Ovary (tissue), 9 donors: ENCODE data around the gene PRR20G. TPM values are rescaled to one million over a fixed set of nuclear protein-coding genes. Genes with fewer than 3 reads are reported as not detected.

Experiments used
- DNase-seq, 5 donors: peaks; one replicate each; pipeline ENCODE4 v3.0.0-alpha.2; 2019 to 2020
- H3K27ac ChIP-seq, 2 donors: fragments of 200-600 bp; one replicate each; pipeline versions ENCODE4 v1.5.1 to v1.8.0; 2019 to 2022
- H3K27me3 ChIP-seq: fragments of 200-600 bp; one replicate; pipeline ENCODE4 v1.8.0; 2022
- H3K36me3 ChIP-seq: fragments of 200-600 bp; sonication (generic); one replicate; pipeline ENCODE4 v1.5.1; 2019
- H3K4me1 ChIP-seq: one replicate; pipeline ENCODE4 v1.8.1; 2013; ENCODE audit warnings: mild to moderate bottlenecking, moderate library complexity; ENCODE audit not compliant: insufficient read depth
- H3K4me3 ChIP-seq: fragments of 200-600 bp; sonication (generic); one replicate; pipeline ENCODE4 v1.5.1; 2017
- H3K9me3 ChIP-seq, 2 donors: fragments of 200-600 bp in 1 of 2; sonication (generic) in 1 of 2; one replicate each; pipeline versions ENCODE4 v1.5.1 to v1.8.1; 2013 to 2019; ENCODE audit warnings: mild to moderate bottlenecking in 1 of 2, moderate library complexity in 1 of 2
- CTCF ChIP-seq, 3 donors: fragments of 450-650 bp in 2 of 3; fragments of 200-600 bp in 1 of 3; IDR thresholded peaks; one replicate each; pipeline versions ENCODE4 v1.5.1 to v1.8.0; 2016 to 2022; ENCODE audit warnings: antibody characterized with exemption in 3 of 3, mild to moderate bottlenecking in 1 of 3
- EP300 ChIP-seq: sonication (generic); formaldehyde crosslinking; IDR thresholded peaks from one replicate; pipeline ENCODE4 v1.6.1; 2017; ENCODE audit warnings: antibody characterized with exemption
- POLR2A ChIP-seq: fragments of 450-650 bp; IDR thresholded peaks from one replicate; pipeline ENCODE4 v1.6.1; 2017; ENCODE audit warnings: antibody characterized with exemption, mild to moderate bottlenecking, moderate library complexity
- WGBS, 3 donors: extraction: QIAGEN DNeasy Blood & Tissue Kit in 1 of 3; methylation state at CpG; one replicate each; pipeline versions ENCODE4 v1.1.5 to v1.1.7; 2013 to 2017; 5-methylcytosine and 5-hydroxymethylcytosine counted together
- intact Hi-C, 4 donors: fragments of 100-400 bp; cut with DNase I; formaldehyde crosslinking; loops; one replicate each; pipeline versions ENCODE4 v1.11.0 to v1.15.1; 2022 to 2023
- polyA plus RNA-seq, 2 donors: library from polyadenylated mRNA; stranded (reverse); fragments of 200-250 nt in 1 of 2; fragments of 350-450 nt in 1 of 2; fragmentation: Illumina TruSeq in 1 of 2; extraction: RNeasy Lipid Tissue Mini Kit (QIAGEN cat#74804) in 1 of 2; gene quantifications; one replicate each; pipeline ENCODE4 v1.2.3, GENCODE V29; 2013 to 2014
- total RNA-seq, 7 donors: library from RNA; depleted of rRNA in 2 of 7; stranded (reverse); fragments of >200 nt in 2 of 7; fragmentation: NEBNext Ultra II Directional in 3 of 7; extraction: Animal tissue kit (Norgen Biotek cat#: 25700) in 3 of 7; gene quantifications; one replicate each; pipeline versions ENCODE4 v1.1.0 to v1.2.4, GENCODE V29; 2016 to 2023
- donor health status: DM: no; HTN: no; CAD: no; lungs with moderate emphysema.
- donor health status: DM: no; HTN: no; CAD: no.
- donor health status: Bipolar disorder and iron deficiency.
- donor health status: DM: yes; HTN: yes; CAD: no.
- donor health status: DM: no; HTN: no; CAD: no.
- donor health status: DM: yes; HTN: yes; CAD: no.

The PRR20G gene
- total and polyA plus RNA-seq, 9 donors = not detected

GRCh38 chr3:127289706-127290575 is 2.1 kb upstream of the PRR20G start:
- Histone ChIP-seq H3K4me1 (no peaks in the 10 kb centered on the region), H3K9me3 (no peaks in the 10 kb centered on the region), H3K27ac (no peak overlapping the region), H3K27me3 (no peaks in the 10 kb centered on the region), H3K4me3 (no peak overlapping the region), H3K36me3 (no peaks in the 10 kb centered on the region)
- DNase-seq = no peak
- intact Hi-C loops = no loop called here
- TF ChIP-seq EP300 (no peak), CTCF (IDR thresholded peaks at IDR 0.05) (no peak), POLR2A (no peak)
- 84 to 90% (median 85%) methylated on average over 4 of the region's 4 CpGs for WGBS, 3 donors

- no peak for DNase-seq
- Histone ChIP-seq H3K4me3 (no peak overlapping the region), H3K9me3 (no peaks in the 10 kb centered on the region), H3K36me3 (no peaks in the 10 kb centered on the region), H3K4me1 (no peaks in the 10 kb centered on the region), H3K27me3 (no peaks in the 10 kb centered on the region), H3K27ac (no peak overlapping the region)
- intact Hi-C loops = no loop called here
- TF ChIP-seq CTCF (IDR thresholded peaks at IDR 0.05) (no peak), EP300 (no peak), POLR2A (no peak)
- WGBS, 3 donors = 89 to 93% (median 89%) methylated on average over 23 of the region's 23 CpGs
Observed at GRCh38 chr3:127288921-127289705, 1.3 kb upstream of the PRR20G start.

GRCh38 chr3:127288343-127288742 is 497 bp upstream of the PRR20G start:
- no peak overlapping the region for H3K27ac ChIP-seq
- TF ChIP-seq POLR2A = no peak
- H3K4me1 ChIP-seq = no peaks in the 10 kb centered on the region
- intact Hi-C loops = no loop called here
- H3K36me3 ChIP-seq = no peaks in the 10 kb centered on the region
- H3K9me3 ChIP-seq = no peaks in the 10 kb centered on the region
- no peak for DNase-seq
- WGBS, 3 donors = 82 to 87% (median 87%) methylated on average over 17 of the region's 17 CpGs
- H3K27me3 ChIP-seq = no peaks in the 10 kb centered on the region
- no peak overlapping the region for H3K4me3 ChIP-seq

GRCh38 chr3:127286571-127287140 is 1.2 kb downstream of the PRR20G start:
- Histone ChIP-seq H3K27me3 (no peaks in the 10 kb centered on the region), H3K4me3 (no peak overlapping the region), H3K27ac (no peak overlapping the region), H3K9me3 (no peaks in the 10 kb centered on the region), H3K4me1 (no peaks in the 10 kb centered on the region), H3K36me3 (no peaks in the 10 kb centered on the region)
- no peak for TF ChIP-seq EP300
- intact Hi-C loops = no loop called here
- no peak for DNase-seq
- 74 to 80% (median 78%) methylated on average over 9 of the region's 9 CpGs for WGBS, 3 donors

DNA sequence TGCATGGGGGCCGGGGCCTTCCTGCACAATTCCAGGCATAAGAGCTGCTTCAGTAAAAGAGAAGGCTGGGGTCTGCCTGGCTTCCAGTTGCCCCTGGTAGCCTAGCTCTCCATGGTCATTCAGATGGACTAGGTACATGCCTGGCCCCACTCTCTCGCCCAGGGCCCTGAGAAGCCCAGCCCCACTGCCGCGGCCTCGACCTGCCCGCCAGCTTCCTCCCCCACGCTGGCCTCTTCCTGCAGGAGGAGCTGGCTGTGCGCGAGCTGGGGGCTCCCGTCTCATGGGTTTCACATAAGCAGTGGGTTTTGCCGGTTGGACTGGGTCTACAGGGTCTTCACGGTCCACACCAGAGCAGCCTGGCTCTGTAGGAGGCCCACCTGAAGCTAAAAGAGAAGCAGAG is 3.6 kb downstream of the PRR20G start:
- no peaks in the 10 kb centered on the region for H3K27me3 ChIP-seq
- no peak for TF ChIP-seq CTCF (IDR thresholded peaks at IDR 0.05)
- no peak for TF ChIP-seq POLR2A
- no peak for TF ChIP-seq EP300
- intact Hi-C loops = no loop called here

More for the DNA sequence above, 3.6 kb downstream of the PRR20G start:
- DNase-seq = no peak
- no peak overlapping the region for H3K27ac ChIP-seq
- H3K9me3 ChIP-seq = no peaks in the 10 kb centered on the region
- H3K36me3 ChIP-seq = no peaks in the 10 kb centered on the region
- no peaks in the 10 kb centered on the region for H3K4me1 ChIP-seq
- WGBS, 3 donors = 78 to 91% (median 88%) methylated on average over 12 of the region's 12 CpGs
- no peak overlapping the region for H3K4me3 ChIP-seq
